IMR-90 (cell line): ENCODE data around the gene CYP26A1. TPM values are rescaled to one million over a fixed set of nuclear protein-coding genes. Genes with fewer than 3 reads are reported as not detected.

Experiments used
- ATAC-seq: fragments of 200-7000 bp; cut with Tn5 transposase; 2 replicates; pipeline ENCODE4 v1.9.1; 2020; ENCODE audit warnings: low read depth, mild to moderate bottlenecking, moderate library complexity
- BruUV-seq: library from RNA; stranded (reverse); fragments of 400-500 nt; replicated peaks from 2 replicates; lab custom pipeline; 2021; lab: Mats Ljungman, UMichigan
- CTCF ChIA-PET: fragments of 300-600 bp; formaldehyde crosslinking; extraction: SDS; loops from one replicate; lab custom pipeline; 2021; ENCODE audit warnings: antibody characterized with exemption; lab: Yijun Ruan, JAX
- POLR2A ChIA-PET: fragments of 300-600 bp; sonication (Branson Sonifier 250); formaldehyde crosslinking; loops from one replicate; lab custom pipeline; 2022; ENCODE audit warnings: antibody characterized with exemption; ENCODE audit not compliant: unreplicated experiment; lab: Charles Lee
- DNase-seq: peaks from one replicate; pipeline ENCODE4 v3.0.0; 2013
- H2AFZ ChIP-seq: replicated peaks from 2 replicates; pipeline ENCODE3; 2013; ENCODE audit warnings: low read length, mild to moderate bottlenecking; ENCODE audit not compliant: poor library complexity
- H2AK5ac ChIP-seq: 2 replicates; pipeline ENCODE4 v1.6.1; 2013; ENCODE audit warnings: low read depth, low read length, inconsistent platforms
- H2AK9ac ChIP-seq: replicated peaks from 2 replicates; pipeline ENCODE3; 2013; ENCODE audit warnings: mild to moderate bottlenecking, low read depth, low read length, moderate library complexity; ENCODE audit not compliant: poor library complexity
- H2BK120ac ChIP-seq: 2 replicates; pipeline ENCODE4 v1.6.1; 2013; ENCODE audit warnings: low read depth, low read length, inconsistent platforms
- H2BK15ac ChIP-seq: 3 replicates; pipeline ENCODE4 v1.6.1; 2013; ENCODE audit warnings: low read depth, low read length, inconsistent platforms
- H2BK20ac ChIP-seq: 2 replicates; pipeline ENCODE4 v1.6.1; 2013; ENCODE audit warnings: low read depth, mild to moderate bottlenecking, inconsistent platforms, low read length, moderate library complexity
- H2BK5ac ChIP-seq: 2 replicates; pipeline ENCODE4 v1.6.1; 2013; ENCODE audit warnings: mild to moderate bottlenecking, low read depth, low read length, inconsistent platforms; ENCODE audit not compliant: poor library complexity, severe bottlenecking
- H3K14ac ChIP-seq: replicated peaks from 2 replicates; pipeline ENCODE4 v1.6.1; 2013; ENCODE audit warnings: low read depth, low read length, inconsistent platforms
- H3K18ac ChIP-seq: 2 replicates; pipeline ENCODE4 v1.6.1; 2013; ENCODE audit warnings: low read depth, low read length, control low read depth
- H3K23ac ChIP-seq: 2 replicates; pipeline ENCODE4 v1.6.1; 2013; ENCODE audit warnings: low read depth, low read length, inconsistent platforms
- H3K27ac ChIP-seq: 2 replicates; pipeline ENCODE4 v1.5.1; 2013; ENCODE audit warnings: mild to moderate bottlenecking, control low read depth, low read length; ENCODE audit not compliant: insufficient read depth
- H3K27me3 ChIP-seq: 2 replicates; pipeline ENCODE4 v1.6.1; 2013; ENCODE audit warnings: low read length; ENCODE audit not compliant: control insufficient read depth, insufficient read depth
- H3K36me3 ChIP-seq: 2 replicates; pipeline ENCODE4 v1.6.1; 2013; ENCODE audit warnings: low read length, mixed read lengths; ENCODE audit not compliant: control insufficient read depth, insufficient read depth
- H3K4ac ChIP-seq: 2 replicates; pipeline ENCODE4 v1.6.1; 2013; ENCODE audit warnings: low read depth, low read length, inconsistent platforms
- H3K4me1 ChIP-seq: 2 replicates; pipeline ENCODE4 v1.6.1; 2013; ENCODE audit warnings: low read length, mixed read lengths; ENCODE audit not compliant: control insufficient read depth, insufficient read depth
- H3K4me2 ChIP-seq: 2 replicates; pipeline ENCODE4 v1.6.1; 2013; ENCODE audit warnings: low read depth, mild to moderate bottlenecking, control low read depth, low read length, moderate library complexity
- H3K4me3 ChIP-seq: 2 replicates; pipeline ENCODE4 v1.5.1; 2013; ENCODE audit warnings: low read depth, mild to moderate bottlenecking, control low read depth, low read length, moderate library complexity; ENCODE audit not compliant: insufficient read depth
- H3K56ac ChIP-seq: 2 replicates; pipeline ENCODE4 v1.6.1; 2013; ENCODE audit warnings: low read length, inconsistent platforms; ENCODE audit not compliant: insufficient read depth; ENCODE audit errors: extremely low read depth
- H3K79me1 ChIP-seq, 2 experiments: 2 replicates each; pipeline ENCODE4 v1.6.1; 2013; ENCODE audit warnings: low read length in 2 of 2, inconsistent platforms in 1 of 2, low read depth in 1 of 2
- H3K9ac ChIP-seq: 2 replicates; pipeline ENCODE4 v1.6.1; 2013; ENCODE audit warnings: low read depth, low read length, control low read depth
- H3K9me1 ChIP-seq: 2 replicates; pipeline ENCODE4 v1.6.1; 2013; ENCODE audit warnings: low read length, inconsistent platforms; ENCODE audit not compliant: insufficient read depth
- H3K9me3 ChIP-seq: 2 replicates; pipeline ENCODE4 v1.6.1; 2013; ENCODE audit warnings: low read length; ENCODE audit not compliant: control insufficient read depth, insufficient read depth
- H4K20me1 ChIP-seq: 2 replicates; pipeline ENCODE4 v1.6.1; 2013; ENCODE audit warnings: low read length, inconsistent platforms; ENCODE audit not compliant: insufficient read depth
- H4K5ac ChIP-seq: 2 replicates; pipeline ENCODE4 v1.6.1; 2013; ENCODE audit warnings: mild to moderate bottlenecking, low read depth, low read length, control low read depth
- H4K8ac ChIP-seq, 2 experiments: 2 replicates each; pipeline ENCODE4 v1.6.1; 2013; ENCODE audit warnings: low read depth in 2 of 2, low read length in 2 of 2, control low read depth in 1 of 2, inconsistent platforms in 1 of 2
- H4K91ac ChIP-seq: 2 replicates; pipeline ENCODE4 v1.6.1; 2013; ENCODE audit warnings: low read depth, low read length, inconsistent platforms; ENCODE audit not compliant: insufficient read depth
- BHLHE40 ChIP-seq: fragments of 150-350 bp; IDR thresholded peaks from 2 replicates; pipeline ENCODE4 v1.6.1; 2016; ENCODE audit warnings: mild to moderate bottlenecking, low read depth, low read length
- CEBPB ChIP-seq: IDR thresholded peaks from 2 replicates; pipeline ENCODE4 v1.6.1; 2012; ENCODE audit warnings: low read depth, low read length, improper control_type of control experiment
- CHD1 ChIP-seq: IDR thresholded peaks from 2 replicates; pipeline ENCODE4 v1.6.1; 2012; ENCODE audit warnings: low read depth, low read length, improper control_type of control experiment
- FOS ChIP-seq: fragments of 150-350 bp; IDR thresholded peaks from 2 replicates; pipeline ENCODE4 v1.6.1; 2016; ENCODE audit warnings: low read depth, low read length
- MAZ ChIP-seq: IDR thresholded peaks from 2 replicates; pipeline ENCODE4 v1.6.1; 2012; ENCODE audit warnings: low read depth, mild to moderate bottlenecking, low read length, improper control_type of control experiment, moderate library complexity, borderline replicate concordance
- MXI1 ChIP-seq: IDR thresholded peaks from 2 replicates; pipeline ENCODE4 v1.6.1; 2012; ENCODE audit warnings: low read depth, mild to moderate bottlenecking, low read length, moderate library complexity, borderline replicate concordance
- NFE2L2 ChIP-seq: fragments of 150-350 bp; IDR thresholded peaks from 2 replicates; pipeline ENCODE4 v1.6.1; 2016; ENCODE audit warnings: low read depth, mild to moderate bottlenecking, low read length
- POLR2A ChIP-seq: IDR thresholded peaks from 2 replicates; pipeline ENCODE4 v1.6.1; 2012; ENCODE audit warnings: mild to moderate bottlenecking, low read depth, low read length
- RAD21 ChIP-seq: IDR thresholded peaks from 2 replicates; pipeline ENCODE4 v1.6.1; 2012; ENCODE audit warnings: low read length, improper control_type of control experiment
- RCOR1 ChIP-seq: IDR thresholded peaks from 2 replicates; pipeline ENCODE4 v1.6.1; 2012; ENCODE audit warnings: mild to moderate bottlenecking, low read length, improper control_type of control experiment; ENCODE audit not compliant: insufficient replicate concordance
- RFX5 ChIP-seq: IDR thresholded peaks from 2 replicates; pipeline ENCODE4 v1.8.0; 2012; ENCODE audit warnings: low read depth, mild to moderate bottlenecking, low read length, moderate library complexity
- SMC3 ChIP-seq: fragments of 150-350 bp; IDR thresholded peaks from 2 replicates; pipeline ENCODE4 v1.6.1; 2016; ENCODE audit warnings: low read depth, mild to moderate bottlenecking, antibody characterized with exemption, low read length, moderate library complexity
- WGBS, 2 experiments: methylation state at CpG; one replicate each; pipeline versions ENCODE4 v1.1.5 to v1.1.7; 2013; ENCODE audit warnings: missing lambda C conversion rate in 2 of 2; ENCODE audit not compliant: insufficient read length in 1 of 2; ENCODE audit errors: extremely low coverage in 2 of 2; 5-methylcytosine and 5-hydroxymethylcytosine counted together
- dilution Hi-C: fragments of 300-500 bp; cut with HindIII; formaldehyde crosslinking; loops from one replicate; pipeline ENCODE4 v1.14.3; 2018; ENCODE audit warnings: low sequenced_read_pairs; ENCODE audit not compliant: unreplicated experiment
- in situ Hi-C: fragments of 300-500 bp; cut with MboI; formaldehyde crosslinking; loops from 3 replicates; pipeline ENCODE4 v1.14.3; 2019; ENCODE audit warnings: low sequenced_read_pairs, inconsistent platforms, mixed read lengths
- intact Hi-C: fragments of 100-400 bp; cut with micrococcal nuclease; formaldehyde crosslinking; loops from 2 replicates; pipeline ENCODE4 v1.10.0; 2022
- polyA plus RNA-seq, 3 experiments: library from polyadenylated mRNA; depleted of rRNA; stranded (reverse); fragments of >200 nt; gene quantifications; 2 replicates each; pipeline ENCODE4 v1.2.3, GENCODE V29; 2012; ENCODE audit warnings: low replicate concordance in 1 of 3
- total RNA-seq: library from RNA; depleted of rRNA; stranded (reverse); fragments of >200 nt; gene quantifications from 2 replicates; pipeline ENCODE4 v1.2.3, GENCODE V29; 2012
- TF ChIP-seq, protein P1 (sequence below): conservative IDR thresholded peaks from 2 replicates; pipeline ENCODE4 v1.5.1; 2012; ENCODE audit warnings: mild to moderate bottlenecking, low read depth, low read length, improper control_type of control experiment
- TF ChIP-seq, protein P2 (sequence below): fragments of 150-350 bp; IDR thresholded peaks from 2 replicates; pipeline ENCODE4 v1.6.1; 2016; ENCODE audit warnings: low read depth, mild to moderate bottlenecking, low read length, moderate library complexity, borderline replicate concordance

Gene CYP26A1
- total and polyA plus RNA-seq, 2 of the 4 experiments (the other 2 are of a cell fraction) = 0.15 TPM; not detected in 1

DNA sequence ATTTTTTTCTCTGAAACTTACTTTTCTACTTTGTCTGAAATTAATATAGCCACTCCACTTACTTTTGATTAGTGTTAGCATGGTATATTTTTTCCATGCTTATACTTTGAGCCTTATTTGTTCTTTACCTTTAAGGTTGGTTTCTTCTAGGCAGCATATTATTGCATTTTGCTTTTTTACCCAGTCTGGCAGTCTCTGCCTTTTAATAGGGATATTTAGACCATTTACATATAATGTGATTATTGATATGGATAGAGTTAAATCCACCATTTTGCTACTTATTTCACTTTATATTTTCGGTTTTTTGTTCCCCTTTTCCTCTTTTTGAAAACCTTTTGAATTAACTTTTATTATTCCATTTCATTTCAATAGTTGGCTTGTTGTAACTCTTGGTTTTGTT is 30.3 kb downstream of the CYP26A1 start:
- no peaks in the 10 kb centered on the region for H3K36me3 ChIP-seq
- in situ Hi-C loops = no loop called here

More for the DNA sequence above, 30.3 kb downstream of the CYP26A1 start:
- CTCF ChIA-PET = interaction anchor here (0.8 kb wide), 1 partner anchor 106 kb away, joined by 3 read pairs; no protein-coding TSS in a partner anchor
- Histone ChIP-seq H2BK15ac (no peak overlapping the region), H3K27ac (no peak overlapping the region), H3K18ac (no peak overlapping the region), H2BK20ac (no peak overlapping the region), H2BK5ac (no peak overlapping the region), H3K4me3 (no peak overlapping the region), H4K91ac (no peak overlapping the region), H3K27me3 (no peaks in the 10 kb centered on the region), H3K4me2 (no peak overlapping the region), H3K79me1 (no peaks in the 10 kb centered on the region), H3K4me1 (no peaks in the 10 kb centered on the region), H3K14ac (no peak overlapping the region), H2AK9ac (no peak overlapping the region), H4K5ac (no peak overlapping the region), H3K56ac (no peak overlapping the region), H2AFZ (no peak overlapping the region), H3K23ac (no peak overlapping the region), H3K4ac (no peak overlapping the region), H3K9me1 (no peaks in the 10 kb centered on the region), H3K9ac (no peak overlapping the region), H4K8ac (no peak overlapping the region), H4K20me1 (no peaks in the 10 kb centered on the region), H2BK120ac (no peak overlapping the region), H2AK5ac (no peak overlapping the region), H3K9me3 (no peaks in the 10 kb centered on the region)
- no peak for TF ChIP-seq MAZ
- no peak for TF ChIP-seq CHD1
- TF ChIP-seq POLR2A = no peak
- TF ChIP-seq MXI1 = no peak
- TF ChIP-seq, protein P1, sequence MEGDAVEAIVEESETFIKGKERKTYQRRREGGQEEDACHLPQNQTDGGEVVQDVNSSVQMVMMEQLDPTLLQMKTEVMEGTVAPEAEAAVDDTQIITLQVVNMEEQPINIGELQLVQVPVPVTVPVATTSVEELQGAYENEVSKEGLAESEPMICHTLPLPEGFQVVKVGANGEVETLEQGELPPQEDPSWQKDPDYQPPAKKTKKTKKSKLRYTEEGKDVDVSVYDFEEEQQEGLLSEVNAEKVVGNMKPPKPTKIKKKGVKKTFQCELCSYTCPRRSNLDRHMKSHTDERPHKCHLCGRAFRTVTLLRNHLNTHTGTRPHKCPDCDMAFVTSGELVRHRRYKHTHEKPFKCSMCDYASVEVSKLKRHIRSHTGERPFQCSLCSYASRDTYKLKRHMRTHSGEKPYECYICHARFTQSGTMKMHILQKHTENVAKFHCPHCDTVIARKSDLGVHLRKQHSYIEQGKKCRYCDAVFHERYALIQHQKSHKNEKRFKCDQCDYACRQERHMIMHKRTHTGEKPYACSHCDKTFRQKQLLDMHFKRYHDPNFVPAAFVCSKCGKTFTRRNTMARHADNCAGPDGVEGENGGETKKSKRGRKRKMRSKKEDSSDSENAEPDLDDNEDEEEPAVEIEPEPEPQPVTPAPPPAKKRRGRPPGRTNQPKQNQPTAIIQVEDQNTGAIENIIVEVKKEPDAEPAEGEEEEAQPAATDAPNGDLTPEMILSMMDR = no peak
- no peak for TF ChIP-seq BHLHE40
- no peak for TF ChIP-seq RCOR1
- TF ChIP-seq RAD21 = no peak
- TF ChIP-seq RFX5 = no peak
- TF ChIP-seq SMC3 = no peak
- TF ChIP-seq CEBPB = no peak
- TF ChIP-seq, protein P2, sequence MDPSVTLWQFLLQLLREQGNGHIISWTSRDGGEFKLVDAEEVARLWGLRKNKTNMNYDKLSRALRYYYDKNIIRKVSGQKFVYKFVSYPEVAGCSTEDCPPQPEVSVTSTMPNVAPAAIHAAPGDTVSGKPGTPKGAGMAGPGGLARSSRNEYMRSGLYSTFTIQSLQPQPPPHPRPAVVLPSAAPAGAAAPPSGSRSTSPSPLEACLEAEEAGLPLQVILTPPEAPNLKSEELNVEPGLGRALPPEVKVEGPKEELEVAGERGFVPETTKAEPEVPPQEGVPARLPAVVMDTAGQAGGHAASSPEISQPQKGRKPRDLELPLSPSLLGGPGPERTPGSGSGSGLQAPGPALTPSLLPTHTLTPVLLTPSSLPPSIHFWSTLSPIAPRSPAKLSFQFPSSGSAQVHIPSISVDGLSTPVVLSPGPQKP = no peak
- TF ChIP-seq NFE2L2 = no peak
- TF ChIP-seq FOS = no peak
- WGBS, 2 experiments = no CpG with 5 or more reads among the region's 1 CpG
- dilution Hi-C loops = loop anchor here (25.0 kb wide), 1 partner anchor 183 kb away; no protein-coding TSS in a partner anchor
- DNase-seq = no peak
- intact Hi-C loops = no loop called here
- POLR2A ChIA-PET = no interaction called here
- no peak for ATAC-seq
- no TSS peak for BruUV-seq
